Activated T-helper 17 cell treated with anti-CD3 and anti-CD28 coated beads, Interleukin-2, amount 50 U/mL, for 72 hours (primary cell): ENCODE data around the gene MMP14. TPM values are rescaled to one million over a fixed set of nuclear protein-coding genes. Genes with fewer than 3 reads are reported as not detected.
"Not testable (repeated sequence)": the region's sequence is repeated elsewhere in the genome, so short reads cannot be mapped to it uniquely, and the experiment has no call there.

Experiments
- ATAC-seq: fragments of 150-1000 bp; cut with Tn5 transposase; replicated peaks from 2 replicates; pipeline ENCODE4 v1.10.0; 2021; ENCODE audit warnings: mild to moderate bottlenecking, moderate library complexity
- H3K27ac Mint-ChIP-seq: one replicate; pipeline ENCODE4 v1.8.0; 2022; ENCODE audit warnings: mixed read lengths
- H3K27me3 Mint-ChIP-seq: one replicate; pipeline ENCODE4 v1.8.0; 2022; ENCODE audit warnings: mixed read lengths
- H3K36me3 Mint-ChIP-seq: one replicate; pipeline ENCODE4 v1.8.0; 2022; ENCODE audit warnings: low read depth, mild to moderate bottlenecking, mixed read lengths
- H3K4me1 Mint-ChIP-seq: one replicate; pipeline ENCODE4 v1.8.0; 2022; ENCODE audit warnings: mixed read lengths
- H3K4me3 Mint-ChIP-seq: one replicate; pipeline ENCODE4 v1.8.0; 2022; ENCODE audit warnings: mild to moderate bottlenecking, mixed read lengths
- H3K9me3 Mint-ChIP-seq: one replicate; pipeline ENCODE4 v1.8.0; 2022; ENCODE audit warnings: mixed read lengths
- total RNA-seq, 2 donors: library from RNA; stranded (reverse); gene quantifications; one replicate each; pipeline ENCODE4 v1.2.3, GENCODE V29; 2022

Gene MMP14
- total RNA-seq, 2 donors from 2014 or later: 1.5 to 2.1 TPM

DNA sequence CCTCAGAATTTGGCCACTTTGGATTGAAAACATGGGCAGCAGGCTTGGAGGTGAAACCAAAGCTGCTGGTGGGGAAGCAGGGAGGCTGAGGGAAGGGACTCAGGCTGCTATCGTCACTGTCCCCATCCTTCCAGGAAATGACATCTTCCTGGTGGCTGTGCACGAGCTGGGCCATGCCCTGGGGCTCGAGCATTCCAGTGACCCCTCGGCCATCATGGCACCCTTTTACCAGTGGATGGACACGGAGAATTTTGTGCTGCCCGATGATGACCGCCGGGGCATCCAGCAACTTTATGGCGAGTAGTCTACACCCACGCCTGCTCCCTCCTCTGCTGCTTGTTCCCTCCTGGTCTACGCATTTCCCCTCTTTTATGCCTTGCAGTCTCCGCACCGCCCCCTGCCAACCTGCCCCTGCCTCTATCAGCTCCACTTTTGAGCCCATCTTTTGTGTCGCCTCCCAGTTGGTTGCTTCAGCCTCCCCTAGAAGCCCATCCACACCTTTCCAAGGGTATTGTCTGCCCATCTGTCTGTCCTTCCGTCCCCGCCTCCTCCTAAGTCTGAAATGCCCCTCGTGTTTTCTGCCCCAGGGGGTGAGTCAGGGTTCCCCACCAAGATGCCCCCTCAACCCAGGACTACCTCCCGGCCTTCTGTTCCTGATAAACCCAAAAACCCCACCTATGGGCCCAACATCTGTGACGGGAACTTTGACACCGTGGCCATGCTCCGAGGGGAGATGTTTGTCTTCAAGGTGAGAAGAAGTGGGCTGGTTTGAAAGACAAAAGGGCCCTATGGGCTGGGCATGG, 6.9 kb downstream of the MMP14 start:
- Mint-ChIP-seq H3K27ac (no peak overlapping the region), H3K4me3 (no peak overlapping the region)

DNA sequence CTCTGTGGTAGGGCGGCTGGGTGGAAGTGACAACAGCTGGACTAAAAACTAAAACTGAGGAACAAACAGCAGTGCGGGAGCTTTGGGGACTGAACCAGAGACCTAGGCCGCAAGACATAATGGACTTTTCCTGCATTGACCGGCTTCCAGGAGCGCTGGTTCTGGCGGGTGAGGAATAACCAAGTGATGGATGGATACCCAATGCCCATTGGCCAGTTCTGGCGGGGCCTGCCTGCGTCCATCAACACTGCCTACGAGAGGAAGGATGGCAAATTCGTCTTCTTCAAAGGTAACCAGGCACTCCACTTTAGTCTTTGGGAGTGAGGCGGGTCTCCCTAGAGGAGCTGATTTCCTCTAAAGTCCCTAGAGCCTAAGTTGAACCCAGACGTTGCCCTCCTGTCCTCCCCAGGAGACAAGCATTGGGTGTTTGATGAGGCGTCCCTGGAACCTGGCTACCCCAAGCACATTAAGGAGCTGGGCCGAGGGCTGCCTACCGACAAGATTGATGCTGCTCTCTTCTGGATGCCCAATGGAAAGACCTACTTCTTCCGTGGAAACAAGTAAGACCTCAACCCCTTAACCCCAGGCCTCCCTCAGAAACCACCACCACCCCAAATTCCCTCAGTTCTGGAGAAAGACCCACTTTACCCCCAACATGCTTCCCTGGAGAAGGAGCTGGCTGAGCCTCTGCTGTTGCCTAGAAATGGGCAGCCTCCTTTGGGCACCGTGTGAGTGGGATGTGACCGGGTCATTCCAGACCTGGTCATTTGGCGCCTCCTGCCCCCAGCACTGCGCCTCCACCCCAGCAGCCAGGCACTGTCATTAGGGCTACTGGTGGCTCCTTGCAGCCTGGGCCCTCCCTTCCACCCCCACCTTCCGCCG, 8.1 kb downstream of the MMP14 start:
- H3K36me3 Mint-ChIP-seq: no peaks in the 10 kb centered on the region
- no peak for ATAC-seq
- H3K27me3 Mint-ChIP-seq: peaks cover 12% of the 10 kb centered on the region
- no peaks in the 10 kb centered on the region for H3K4me1 Mint-ChIP-seq
- no peak overlapping the region for H3K4me3 Mint-ChIP-seq
- H3K27ac Mint-ChIP-seq: no peak overlapping the region
- H3K9me3 Mint-ChIP-seq: no peaks in the 10 kb centered on the region

More for the DNA sequence above, 6.9 kb downstream of the MMP14 start:
- ATAC-seq: no peak
- Mint-ChIP-seq H3K27me3 (peaks cover 16% of the 10 kb centered on the region), H3K36me3 (no peaks in the 10 kb centered on the region), H3K4me1 (peaks cover 4% of the 10 kb centered on the region), H3K9me3 (no peaks in the 10 kb centered on the region)

GRCh38 chr14:22845103-22845394, 8.7 kb downstream of the MMP14 start:
- Mint-ChIP-seq H3K9me3 (no peaks in the 10 kb centered on the region), H3K27me3 (peaks cover 12% of the 10 kb centered on the region), H3K4me1 (no peaks in the 10 kb centered on the region), H3K4me3 (no peak overlapping the region), H3K36me3 (no peaks in the 10 kb centered on the region), H3K27ac (no peak overlapping the region)
- ATAC-seq: no peak

GRCh38 chr14:22845821-22846625, 9.6 kb downstream of the MMP14 start:
- Mint-ChIP-seq H3K27me3 (peaks cover 12% of the 10 kb centered on the region), H3K36me3 (no peaks in the 10 kb centered on the region), H3K9me3 (no peaks in the 10 kb centered on the region), H3K27ac (no peak overlapping the region), H3K4me3 (no peak overlapping the region), H3K4me1 (peaks cover 1% of the 10 kb centered on the region)
- ATAC-seq: no peak

DNA sequence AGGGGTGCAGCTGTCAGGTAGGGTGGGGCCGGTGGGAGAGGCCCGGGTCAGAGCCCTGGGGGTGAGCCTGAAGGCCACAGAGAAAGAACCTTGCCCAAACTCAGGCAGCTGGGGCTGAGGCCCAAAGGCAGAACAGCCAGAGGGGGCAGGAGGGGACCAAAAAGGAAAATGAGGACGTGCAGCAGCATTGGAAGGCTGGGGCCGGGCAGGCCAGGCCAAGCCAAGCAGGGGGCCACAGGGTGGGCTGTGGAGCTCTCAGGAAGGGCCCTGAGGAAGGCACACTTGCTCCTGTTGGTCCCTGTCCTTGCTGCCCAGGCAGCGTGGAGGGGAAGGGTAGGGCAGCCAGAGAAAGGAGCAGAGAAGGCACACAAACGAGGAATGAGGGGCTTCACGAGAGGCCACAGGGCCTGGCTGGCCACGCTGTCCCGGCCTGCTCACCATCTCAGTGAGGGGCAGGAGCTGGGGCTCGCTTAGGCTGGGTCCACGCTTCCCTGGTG, 10.5 kb downstream of the MMP14 start:
- Mint-ChIP-seq H3K4me3 (no peak overlapping the region), H3K27me3 (peaks cover 12% of the 10 kb centered on the region), H3K27ac (no peak overlapping the region), H3K4me1 (peaks cover 4% of the 10 kb centered on the region), H3K9me3 (no peaks in the 10 kb centered on the region), H3K36me3 (no peaks in the 10 kb centered on the region)
- no peak for ATAC-seq

DNA sequence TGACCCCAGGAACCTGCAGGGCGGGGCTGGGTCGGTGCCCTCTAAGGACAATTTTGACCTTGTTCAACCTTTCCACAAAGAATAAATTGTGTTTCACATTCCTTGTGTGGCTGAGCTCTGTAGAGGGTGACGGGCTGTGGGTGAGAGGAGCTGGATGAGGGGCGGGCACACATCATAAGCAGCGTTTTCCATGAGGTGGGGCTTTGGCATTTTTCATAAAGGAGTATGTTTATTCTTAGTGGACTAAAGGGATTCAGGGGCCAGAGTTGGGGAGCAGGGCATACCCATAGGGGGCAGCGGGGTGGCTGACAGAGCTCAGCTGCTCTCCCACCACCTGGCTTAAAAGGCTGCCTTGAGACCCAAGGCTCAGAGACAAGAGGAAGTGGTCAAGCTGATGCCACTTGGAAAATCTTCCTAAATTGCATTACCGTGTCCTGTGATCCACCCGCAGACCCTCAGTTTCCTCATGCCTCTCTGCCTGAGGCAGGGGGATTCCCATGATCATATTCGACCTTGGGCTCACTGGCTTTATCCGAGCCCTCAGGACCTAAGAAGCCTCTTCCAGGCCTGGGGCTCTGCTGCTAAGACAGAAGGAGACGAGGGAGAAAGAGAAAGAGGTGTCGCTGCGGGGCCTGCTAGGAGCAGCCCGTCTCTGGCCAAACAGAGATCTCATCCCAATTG, 11.4 kb downstream of the MMP14 start:
- Mint-ChIP-seq H3K36me3 (no peaks in the 10 kb centered on the region), H3K27me3 (peaks cover 12% of the 10 kb centered on the region), H3K4me1 (peaks cover 6% of the 10 kb centered on the region), H3K4me3 (no peak overlapping the region), H3K9me3 (no peaks in the 10 kb centered on the region), H3K27ac (no peak overlapping the region)
- no peak for ATAC-seq

- H3K36me3 Mint-ChIP-seq: no peaks in the 10 kb centered on the region
- no peak for ATAC-seq
- H3K4me3 Mint-ChIP-seq: no peak overlapping the region
- H3K9me3 Mint-ChIP-seq: no peaks in the 10 kb centered on the region
- H3K27ac Mint-ChIP-seq: peak overlapping the region; percentile 9
- peaks cover 10% of the 10 kb centered on the region for H3K4me1 Mint-ChIP-seq
- H3K27me3 Mint-ChIP-seq: peaks cover 9% of the 10 kb centered on the region
Observed at GRCh38 chr14:22848351-22849164, 12.2 kb downstream of the MMP14 start.

DNA sequence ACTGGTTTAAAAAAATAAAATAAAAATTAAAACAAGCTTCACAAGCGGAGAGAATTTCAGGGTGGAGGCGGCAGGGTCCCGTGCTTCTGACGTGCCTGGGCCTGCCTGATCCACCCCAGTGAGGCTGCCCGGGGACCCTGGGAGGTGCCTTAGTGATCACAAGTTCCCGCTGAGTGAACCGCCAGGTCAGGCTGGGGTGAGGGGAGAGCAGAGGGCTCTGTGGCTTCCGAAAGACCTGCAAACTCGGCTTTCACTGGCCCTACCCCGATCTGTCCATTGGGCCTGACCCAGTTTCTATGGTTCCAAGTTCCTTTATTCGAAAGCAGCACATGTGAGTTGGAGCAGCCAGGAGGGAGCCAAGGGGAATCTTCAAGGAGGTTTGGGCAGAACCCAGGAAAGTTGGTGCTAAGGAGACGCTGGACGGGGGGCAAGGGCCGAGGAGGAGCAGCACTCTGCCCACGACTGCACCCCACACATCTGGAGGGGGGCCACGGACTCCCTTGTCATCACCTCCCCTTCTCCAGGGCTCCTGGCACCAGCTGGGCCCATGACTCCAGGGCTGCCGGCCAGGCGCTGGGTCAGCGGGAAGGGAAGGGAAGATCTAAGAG, 12.9 kb downstream of the MMP14 start:
- Mint-ChIP-seq H3K4me3 (no peak overlapping the region), H3K9me3 (no peaks in the 10 kb centered on the region), H3K27me3 (peaks cover 9% of the 10 kb centered on the region), H3K27ac (no peak overlapping the region), H3K4me1 (peaks cover 10% of the 10 kb centered on the region), H3K36me3 (no peaks in the 10 kb centered on the region)
- no peak for ATAC-seq

- H3K27me3 Mint-ChIP-seq: peaks cover 5% of the 10 kb centered on the region
- H3K9me3 Mint-ChIP-seq: no peaks in the 10 kb centered on the region
- no peaks in the 10 kb centered on the region for H3K36me3 Mint-ChIP-seq
- peaks cover 11% of the 10 kb centered on the region for H3K4me1 Mint-ChIP-seq
- ATAC-seq: peak; percentile 91
- H3K4me3 Mint-ChIP-seq: peak overlapping the region; percentile 50
- peak overlapping the region; percentile 56 for H3K27ac Mint-ChIP-seq
Observed at GRCh38 chr14:22850944-22851764, 14.8 kb downstream of the MMP14 start.

GRCh38 chr14:22852178-22852577, 15.8 kb downstream of the MMP14 start:
- not testable (repeated sequence) for H3K9me3 Mint-ChIP-seq, H3K27me3 Mint-ChIP-seq, H3K4me3 Mint-ChIP-seq, H3K27ac Mint-ChIP-seq, H3K36me3 Mint-ChIP-seq, ATAC-seq
- peaks cover 13% of the 10 kb centered on the region for H3K4me1 Mint-ChIP-seq

DNA sequence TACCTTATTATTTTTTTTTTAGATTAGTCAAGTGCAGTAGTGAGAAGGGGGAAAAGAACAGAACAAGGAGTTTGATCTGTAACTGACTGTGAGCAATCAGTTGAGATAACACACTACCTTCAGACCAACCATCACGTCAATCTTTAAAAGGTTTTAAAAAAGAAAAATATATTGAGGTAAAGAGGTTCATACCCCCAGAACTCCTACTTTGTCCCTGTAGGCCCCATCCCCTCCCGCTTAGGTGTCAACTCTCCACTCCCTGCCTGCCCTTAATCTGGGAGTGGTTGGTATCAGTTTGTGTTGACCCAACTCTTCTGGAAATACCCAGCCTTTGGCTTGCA, 16.2 kb downstream of the MMP14 start:
- Mint-ChIP-seq H3K27ac (peak overlapping the region; percentile 82), H3K4me3 (peak overlapping the region; percentile 80), H3K9me3 (no peaks in the 10 kb centered on the region), H3K36me3 (no peaks in the 10 kb centered on the region), H3K27me3 (peaks cover 5% of the 10 kb centered on the region), H3K4me1 (peaks cover 13% of the 10 kb centered on the region)
- no peak for ATAC-seq

DNA sequence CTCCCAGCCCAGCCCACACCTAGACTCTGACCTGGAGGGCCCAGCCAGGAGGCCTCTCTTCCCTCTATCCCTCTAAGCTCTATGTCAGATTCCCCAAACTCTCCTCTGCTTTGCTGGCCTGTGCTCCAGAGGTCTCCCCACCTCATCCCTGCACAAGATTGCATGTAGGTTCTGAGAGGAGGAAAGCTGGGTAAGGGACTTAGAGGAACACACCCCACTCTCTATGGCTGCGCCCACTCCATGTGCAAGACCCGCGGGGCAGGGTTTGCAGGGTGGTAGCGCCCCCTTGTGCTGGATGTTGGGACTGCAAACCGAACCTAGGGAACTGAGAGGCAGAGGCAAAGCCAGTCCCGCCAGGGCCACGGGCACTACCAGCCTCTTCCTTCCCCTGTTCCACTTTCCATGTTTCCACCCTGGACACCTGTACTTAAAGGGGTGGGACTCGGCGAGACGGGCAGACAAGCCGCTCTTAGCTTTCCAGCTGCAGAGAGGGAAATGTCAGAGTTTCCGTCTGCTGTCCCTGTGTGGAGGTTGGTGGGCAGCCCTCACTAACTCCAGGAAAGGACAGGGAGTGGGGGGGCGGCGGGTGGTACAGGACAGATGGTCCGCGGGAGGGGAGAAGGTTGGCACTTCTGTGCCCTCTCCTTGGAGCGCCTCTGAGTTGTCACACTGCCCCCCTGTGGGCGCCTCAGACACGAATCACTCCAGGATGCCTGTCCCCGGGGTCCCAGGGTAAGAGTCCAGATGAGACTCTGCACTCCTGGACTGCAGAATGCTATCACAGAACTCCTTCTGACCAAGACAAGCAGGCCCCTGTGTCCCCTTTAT, 16.8 kb downstream of the MMP14 start:
- Mint-ChIP-seq H3K9me3 (no peaks in the 10 kb centered on the region), H3K27me3 (peaks cover 5% of the 10 kb centered on the region), H3K4me3 (peak overlapping the region; percentile 80), H3K4me1 (peaks cover 15% of the 10 kb centered on the region), H3K36me3 (no peaks in the 10 kb centered on the region), H3K27ac (peak overlapping the region; percentile 82)
- peak; percentile 70 for ATAC-seq
